ENCODE data around the gene PTOV1. TPM values are rescaled to one million over a fixed set of nuclear protein-coding genes. Genes with fewer than 3 reads are reported as not detected.

Gene PTOV1
- polyA plus RNA-seq (2011; rRNA removed), result 37.6 and 58.5 TPM in 2 replicates
- polyA minus RNA-seq (2011; rRNA and poly(A)+ RNA removed), result 69.9 and 97.7 TPM in 2 replicates

DNA sequence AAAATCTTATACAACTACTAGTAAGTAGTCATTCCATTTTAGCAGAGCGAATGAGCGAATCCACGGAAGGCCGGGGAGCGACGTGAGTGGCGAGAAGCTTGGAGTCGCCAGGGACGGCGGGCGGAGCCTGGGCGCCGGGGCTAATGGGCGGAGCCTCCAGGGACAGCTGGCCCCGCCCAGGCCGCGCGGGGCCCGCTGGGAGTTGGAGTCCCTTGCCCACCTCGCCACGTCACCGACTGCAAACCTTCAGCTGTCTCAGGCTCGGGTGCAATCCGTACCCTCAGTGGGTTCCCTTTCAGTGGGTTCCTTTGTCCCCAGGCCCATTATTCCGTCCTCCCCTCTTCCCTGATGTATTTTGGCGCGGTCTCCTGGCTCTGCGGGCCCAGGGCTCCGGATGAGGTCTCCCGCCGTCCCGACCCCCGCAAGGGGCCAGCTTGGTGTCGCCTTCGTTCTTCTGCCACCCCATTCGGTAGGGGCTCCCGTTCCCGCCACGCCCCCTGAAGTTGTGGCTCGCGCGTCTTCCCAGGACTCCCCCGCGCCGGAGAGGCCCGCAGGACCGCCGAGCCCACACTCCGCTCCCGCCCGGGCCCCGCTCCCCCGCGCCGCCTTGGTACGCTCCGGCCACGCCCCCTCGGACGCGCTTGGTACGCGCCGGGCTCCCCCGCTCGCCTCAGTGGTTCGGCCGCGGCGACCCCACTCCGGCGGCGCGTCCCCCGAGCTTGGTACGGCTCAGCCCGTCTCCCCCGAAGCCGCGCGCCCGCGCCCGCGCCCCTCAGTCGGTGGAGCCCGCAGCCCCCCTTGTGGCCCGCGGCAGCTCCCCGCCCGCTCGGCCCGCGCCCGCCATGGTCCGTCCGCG lies at the start of gene PTOV1:
PTOV1 (plus strand) TSS at position 673 of the 856 bp plus-strand sequence.
- CTCF ChIA-PET, result interaction anchor here (0.8 to 1.4 kb wide), 2 partner anchors 8 to 37 kb away, joined by 3 read pairs; partner anchors contain the start of gene FUZ
- Histone ChIP-seq H3K27me3 (ENCODE audit: control insufficient read depth, insufficient read depth, low read length) (no peaks in the 10 kb centered on the region), H3K27ac (ENCODE audit: low read depth, low read length) (peak within 1 kb of the TSS; percentile 100), H3K4me3 (ENCODE audit: low read depth, low read length) (peak within 1 kb of the TSS; percentile 84), H3K9me3 (ENCODE audit: control insufficient read depth, insufficient read depth, low read length) (peaks cover 6% of the 10 kb centered on the region)
- POLR2A ChIA-PET, result interaction anchor here (0.6 to 2.0 kb wide), 9 partner anchors 8 to 210 kb away, joined by 3 to 16 read pairs (median 6); partner anchors contain the start of genes AKT1S1, AP2A1, FUZ and TBC1D17
- DNase-seq (ENCODE audit: low read depth, low spot score), result peak; percentile 71
- TF ChIP-seq, protein P1, sequence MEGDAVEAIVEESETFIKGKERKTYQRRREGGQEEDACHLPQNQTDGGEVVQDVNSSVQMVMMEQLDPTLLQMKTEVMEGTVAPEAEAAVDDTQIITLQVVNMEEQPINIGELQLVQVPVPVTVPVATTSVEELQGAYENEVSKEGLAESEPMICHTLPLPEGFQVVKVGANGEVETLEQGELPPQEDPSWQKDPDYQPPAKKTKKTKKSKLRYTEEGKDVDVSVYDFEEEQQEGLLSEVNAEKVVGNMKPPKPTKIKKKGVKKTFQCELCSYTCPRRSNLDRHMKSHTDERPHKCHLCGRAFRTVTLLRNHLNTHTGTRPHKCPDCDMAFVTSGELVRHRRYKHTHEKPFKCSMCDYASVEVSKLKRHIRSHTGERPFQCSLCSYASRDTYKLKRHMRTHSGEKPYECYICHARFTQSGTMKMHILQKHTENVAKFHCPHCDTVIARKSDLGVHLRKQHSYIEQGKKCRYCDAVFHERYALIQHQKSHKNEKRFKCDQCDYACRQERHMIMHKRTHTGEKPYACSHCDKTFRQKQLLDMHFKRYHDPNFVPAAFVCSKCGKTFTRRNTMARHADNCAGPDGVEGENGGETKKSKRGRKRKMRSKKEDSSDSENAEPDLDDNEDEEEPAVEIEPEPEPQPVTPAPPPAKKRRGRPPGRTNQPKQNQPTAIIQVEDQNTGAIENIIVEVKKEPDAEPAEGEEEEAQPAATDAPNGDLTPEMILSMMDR (IDR thresholded peaks at IDR 0.05; ENCODE audit: low read depth, low read length), result no peak

DNA sequence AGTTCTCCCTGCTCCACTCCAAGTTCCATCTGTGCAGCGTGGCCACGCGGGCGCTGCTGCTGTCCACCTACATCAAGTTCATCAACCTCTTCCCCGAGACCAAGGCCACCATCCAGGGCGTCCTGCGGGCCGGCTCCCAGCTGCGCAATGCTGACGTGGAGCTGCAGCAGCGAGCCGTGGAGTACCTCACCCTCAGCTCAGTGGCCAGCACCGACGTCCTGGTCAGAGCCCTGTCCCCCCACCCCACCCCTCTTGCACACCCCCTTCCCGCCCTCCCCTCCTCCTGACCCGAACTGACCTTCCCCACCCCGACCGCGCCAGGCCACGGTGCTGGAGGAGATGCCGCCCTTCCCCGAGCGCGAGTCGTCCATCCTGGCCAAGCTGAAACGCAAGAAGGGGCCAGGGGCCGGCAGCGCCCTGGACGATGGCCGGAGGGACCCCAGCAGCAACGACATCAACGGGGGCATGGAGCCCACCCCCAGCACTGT lies 49.5 kb upstream of the PTOV1 start:
- Histone ChIP-seq H3K27me3 (ENCODE audit: control insufficient read depth, insufficient read depth, low read length) (no peaks in the 10 kb centered on the region), H3K4me3 (ENCODE audit: low read depth, low read length) (peak overlapping the region; percentile 64), H3K27ac (ENCODE audit: low read depth, low read length) (no peak overlapping the region), H3K9me3 (ENCODE audit: control insufficient read depth, insufficient read depth, low read length) (peaks cover 3% of the 10 kb centered on the region; the same call in 1 of the 2 replicates)
- POLR2A ChIA-PET, result interaction anchor here (0.5 kb wide), 1 partner anchor 36 kb away, joined by 4 read pairs; no protein-coding TSS in a partner anchor
- no peak for DNase-seq (ENCODE audit: low read depth, low spot score)
- TF ChIP-seq, protein P1 (IDR thresholded peaks at IDR 0.05; ENCODE audit: low read depth, low read length), result no peak
- CTCF ChIA-PET, result no interaction called here

DNA sequence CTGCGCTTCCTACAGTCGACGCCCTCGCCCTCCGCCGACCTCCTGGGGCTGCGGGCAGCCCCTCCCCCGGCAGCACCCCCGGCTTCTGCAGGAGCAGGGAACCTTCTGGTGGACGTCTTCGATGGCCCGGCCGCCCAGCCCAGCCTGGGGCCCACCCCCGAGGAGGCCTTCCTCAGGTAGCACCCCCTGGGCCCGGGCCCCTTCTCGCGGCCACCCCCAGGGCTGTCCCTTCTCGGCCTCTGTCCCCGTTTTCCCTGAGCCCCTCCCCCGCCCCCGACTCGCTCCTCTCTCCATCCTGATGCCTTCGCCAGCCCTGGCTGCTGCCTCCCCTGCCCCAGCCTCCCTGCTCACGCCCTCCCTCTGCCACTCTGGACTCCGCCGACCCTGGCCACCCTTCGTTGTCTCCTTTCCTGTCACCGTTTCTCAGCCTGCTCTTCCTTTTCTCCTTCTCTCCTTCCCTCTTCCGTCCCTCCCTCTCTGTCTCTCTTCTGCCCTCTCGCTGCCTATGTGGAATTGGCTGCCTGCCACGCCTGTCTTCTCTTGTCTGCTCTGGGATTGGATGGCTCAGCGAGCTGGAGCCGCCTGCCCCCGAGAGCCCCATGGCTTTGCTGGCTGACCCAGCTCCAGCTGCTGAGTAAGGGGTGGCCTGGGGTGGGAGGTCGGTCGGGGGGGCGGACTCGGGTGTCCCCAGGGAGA lies 48.8 kb upstream of the PTOV1 start:
- Histone ChIP-seq H3K27me3 (ENCODE audit: control insufficient read depth, insufficient read depth, low read length) (no peaks in the 10 kb centered on the region), H3K27ac (ENCODE audit: low read depth, low read length) (no peak overlapping the region), H3K9me3 (ENCODE audit: control insufficient read depth, insufficient read depth, low read length) (peaks cover 3% of the 10 kb centered on the region; the same call in 1 of the 2 replicates), H3K4me3 (ENCODE audit: low read depth, low read length) (peak overlapping the region; percentile 64)
- ChIA-PET CTCF (no interaction called here), POLR2A (interaction anchor here (0.7 to 1.0 kb wide), 2 partner anchors 111 to 396 kb away, joined by 3 to 6 read pairs; partner anchors contain the start of gene CPT1C)
- TF ChIP-seq, protein P1 (IDR thresholded peaks at IDR 0.05; ENCODE audit: low read depth, low read length), result peak; percentile 55
- peak; percentile 74 for DNase-seq (ENCODE audit: low read depth, low spot score)

DNA sequence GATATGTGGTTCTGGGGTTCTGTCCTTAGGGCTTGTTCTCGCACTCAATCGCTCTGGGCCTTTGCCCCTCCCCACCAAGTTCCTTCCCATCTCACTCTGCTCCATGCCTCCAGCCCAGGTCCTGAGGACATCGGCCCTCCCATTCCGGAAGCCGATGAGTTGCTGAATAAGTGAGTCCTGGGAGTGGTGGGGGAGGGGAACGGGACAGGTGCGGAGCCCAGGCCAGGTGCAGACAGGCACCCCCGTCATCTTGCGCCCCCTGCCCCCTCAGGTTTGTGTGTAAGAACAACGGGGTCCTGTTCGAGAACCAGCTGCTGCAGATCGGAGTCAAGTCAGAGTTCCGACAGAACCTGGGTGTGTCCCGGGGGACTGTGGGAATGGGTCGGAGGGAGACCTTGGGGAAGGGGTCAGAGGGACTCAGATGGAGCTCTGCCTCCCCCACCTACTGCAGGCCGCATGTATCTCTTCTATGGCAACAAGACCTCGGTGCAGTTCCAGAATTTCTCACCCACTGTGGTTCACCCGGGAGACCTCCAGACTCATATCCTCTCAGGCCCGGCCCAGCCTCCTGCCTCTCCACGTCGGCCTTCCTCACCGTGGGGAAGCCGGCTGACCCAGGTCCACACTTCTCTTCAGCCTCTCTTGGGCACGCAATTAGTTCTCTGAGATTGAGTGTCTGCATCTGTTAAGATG lies 48.0 kb upstream of the PTOV1 start:
- Histone ChIP-seq H3K27ac (ENCODE audit: low read depth, low read length) (no peak overlapping the region), H3K9me3 (ENCODE audit: control insufficient read depth, insufficient read depth, low read length) (peaks cover 3% of the 10 kb centered on the region; the same call in 1 of the 2 replicates), H3K27me3 (ENCODE audit: control insufficient read depth, insufficient read depth, low read length) (no peaks in the 10 kb centered on the region), H3K4me3 (ENCODE audit: low read depth, low read length) (no peak overlapping the region)
- TF ChIP-seq, protein P1 (IDR thresholded peaks at IDR 0.05; ENCODE audit: low read depth, low read length), result no peak
- ChIA-PET CTCF (no interaction called here), POLR2A (interaction anchor here (1.0 kb wide), 1 partner anchor 112 kb away, joined by 6 read pairs; the partner anchor contains the start of gene CPT1C)
- no peak for DNase-seq (ENCODE audit: low read depth, low spot score)

Measured in AG04450 (cell line).